ENCODE results near the gene KCMF1. TPM values are rescaled to one million over a fixed set of nuclear protein-coding genes. Genes with fewer than 3 reads are reported as not detected.

Gene KCMF1
- total and polyA plus RNA-seq, 10 of the 15 experiments (the other 5 are each of a cell fraction or from before 2014, with no cell fraction given) = 8.4 to 124 (median 43.0) TPM

DNA sequence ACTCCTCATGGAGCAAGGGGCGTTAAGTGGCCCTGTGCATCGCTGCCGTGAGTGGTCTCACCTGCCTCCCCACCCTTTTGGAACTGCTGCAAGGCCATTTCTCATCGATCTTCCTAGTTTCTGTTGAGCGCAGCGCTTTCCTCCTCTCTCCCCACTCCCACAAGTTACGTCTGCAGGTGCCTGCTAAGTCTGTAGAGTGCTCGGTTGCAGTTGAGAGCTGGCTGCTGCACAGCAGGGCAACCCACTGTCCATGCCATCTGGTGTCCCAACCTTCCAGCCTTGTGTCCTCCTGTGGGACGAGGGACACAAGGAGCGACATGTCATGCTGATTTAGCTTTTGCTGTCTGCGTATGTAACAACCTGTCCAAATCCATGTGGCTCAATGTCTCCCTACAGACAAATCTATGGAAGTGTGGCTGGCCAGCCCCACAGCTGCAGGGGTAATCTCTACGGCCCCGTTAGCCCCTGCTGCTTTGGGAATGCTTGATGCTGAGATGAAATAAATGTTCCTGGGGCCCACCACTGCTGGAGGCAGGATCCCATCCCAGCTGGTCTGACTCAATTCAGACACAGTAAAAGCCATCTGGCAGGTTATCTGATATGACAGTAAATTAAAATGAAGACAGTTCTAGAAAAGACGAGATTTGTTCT lies 94.1 kb downstream of the KCMF1 start:
- in situ Hi-C loops (cut with MboI) (loop anchor here (5.0 kb wide), 1 partner anchor 222 kb away; no protein-coding TSS in a partner anchor), intact Hi-C loops (cut with micrococcal nuclease; ENCODE audit: unreplicated experiment) (loop anchor here (5.0 kb wide), 1 partner anchor 152 kb away; no protein-coding TSS in a partner anchor)
- ChIA-PET POLR2A (no interaction called here), RAD21 (ENCODE audit: unreplicated experiment) (interaction anchor here (2.5 kb wide), 1 partner anchor 233 kb away, joined by 14 read pairs; no protein-coding TSS in a partner anchor), CTCF (interaction anchor here (0.6 to 3.5 kb wide), 5 partner anchors 10 to 235 kb away, joined by 4 to 13 read pairs (median 12); no protein-coding TSS in a partner anchor), SMC1A (ENCODE audit: uncharacterized antibody, unreplicated experiment) (no interaction called here)
- Histone ChIP-seq H3K4me1 (ENCODE audit: control insufficient read depth, insufficient read depth, low read length) (no peaks in the 10 kb centered on the region), H2AFZ (ENCODE audit: control insufficient read depth, low read depth, low read length) (no peak overlapping the region), H3K27ac (ENCODE audit: control insufficient read depth, insufficient read depth) (no peak overlapping the region), H3K36me3 (ENCODE audit: control insufficient read depth in 2 of 2, insufficient read depth in 2 of 2, low read length in 1 of 2) (no peaks in the 10 kb centered on the region), H3K9ac (ENCODE audit: control insufficient read depth, insufficient read depth, low read length) (no peak overlapping the region), H3K27me3 (replicated peaks in 1 of 2; ENCODE audit: control insufficient read depth in 2 of 2, insufficient read depth in 2 of 2, low read length in 1 of 2) (no peaks in the 10 kb centered on the region; a peak in 1 of 4 replicates), H3K9me3 (replicated peaks; ENCODE audit: control insufficient read depth, insufficient read depth, low read length) (no peaks in the 10 kb centered on the region), H3K4me2 (ENCODE audit: control insufficient read depth, insufficient read depth) (no peak overlapping the region), H3K4me3 (no peak overlapping the region), H3K79me2 (ENCODE audit: control insufficient read depth, insufficient read depth, low read length) (no peaks in the 10 kb centered on the region), H4K20me1 (ENCODE audit: control insufficient read depth, insufficient read depth) (no peaks in the 10 kb centered on the region)
- WGBS (ENCODE audit: insufficient coverage, insufficient replicate concordance, low lambda C conversion rate, missing lambda C conversion rate) = 58% methylated on average over 14 of the region's 14 CpGs
- no TSS peak for BruUV-seq (replicated peaks)
- ATAC-seq (no peak), FAIRE-seq (no peak), DNase-seq (ENCODE audit: low read depth, low spot score) (no peak)
- TF ChIP-seq NR2F1 (conservative IDR thresholded peaks at IDR 0.05) (no peak), CREM (IDR thresholded peaks at IDR 0.05; ENCODE audit: low read depth) (no peak), PAX5 (IDR thresholded peaks at IDR 0.05; ENCODE audit: borderline replicate concordance, low read depth, low read length) (no peak)

- H3K4me1 ChIP-seq (ENCODE audit: control insufficient read depth, insufficient read depth, low read length) = no peaks in the 10 kb centered on the region
- no peak for ATAC-seq
- no peaks in the 10 kb centered on the region for H4K20me1 ChIP-seq (ENCODE audit: control insufficient read depth, insufficient read depth)
- intact Hi-C loops (cut with micrococcal nuclease; ENCODE audit: unreplicated experiment) (loop anchor here (2.0 to 5.0 kb wide), 2 partner anchors 151 to 219 kb away; no protein-coding TSS in a partner anchor), in situ Hi-C loops (cut with MboI) (loop anchor here (5.0 kb wide), 1 partner anchor 221 kb away; no protein-coding TSS in a partner anchor)
- no peaks in the 10 kb centered on the region for H3K9me3 ChIP-seq (replicated peaks; ENCODE audit: control insufficient read depth, insufficient read depth, low read length)
- CTCF ChIA-PET = interaction anchor here (0.6 to 3.5 kb wide), 16 partner anchors 11 to 234 kb away, joined by 3 to 21 read pairs (median 6); no protein-coding TSS in a partner anchor
- POLR2A ChIA-PET = interaction anchor here (0.6 kb wide), 1 partner anchor 222 kb away, joined by 3 read pairs; no protein-coding TSS in a partner anchor
- no peak overlapping the region for H3K4me2 ChIP-seq (ENCODE audit: control insufficient read depth, insufficient read depth)
- WGBS (ENCODE audit: insufficient coverage, insufficient replicate concordance, low lambda C conversion rate, missing lambda C conversion rate) = 35% methylated on average over 11 of the region's 11 CpGs
- H3K27ac ChIP-seq (ENCODE audit: control insufficient read depth, insufficient read depth) = no peak overlapping the region
- no peaks in the 10 kb centered on the region for H3K79me2 ChIP-seq (ENCODE audit: control insufficient read depth, insufficient read depth, low read length)
- H3K4me3 ChIP-seq = no peak overlapping the region
- DNase-seq (ENCODE audit: low read depth, low spot score) = no peak
- H3K27me3 ChIP-seq (replicated peaks in 1 of 2; ENCODE audit: control insufficient read depth in 2 of 2, insufficient read depth in 2 of 2, low read length in 1 of 2) = no peaks in the 10 kb centered on the region; a peak in 1 of 4 replicates
- H3K36me3 ChIP-seq (ENCODE audit: control insufficient read depth in 2 of 2, insufficient read depth in 2 of 2, low read length in 1 of 2) = no peaks in the 10 kb centered on the region
- no peak overlapping the region for H2AFZ ChIP-seq (ENCODE audit: control insufficient read depth, low read depth, low read length)
- SMC1A ChIA-PET (ENCODE audit: uncharacterized antibody, unreplicated experiment) = interaction anchor here (0.6 to 1.9 kb wide), 6 partner anchors 9 to 234 kb away, joined by 3 to 6 read pairs (median 4); no protein-coding TSS in a partner anchor
- H3K9ac ChIP-seq (ENCODE audit: control insufficient read depth, insufficient read depth, low read length) = no peak overlapping the region
- no TSS peak for BruUV-seq (replicated peaks)
- RAD21 ChIA-PET (ENCODE audit: unreplicated experiment) = interaction anchor here (0.8 to 2.5 kb wide), 5 partner anchors 127 to 234 kb away, joined by 3 to 14 read pairs (median 4); no protein-coding TSS in a partner anchor
- FAIRE-seq = no peak
- TF ChIP-seq TCF3 (IDR thresholded peaks at IDR 0.05; ENCODE audit: borderline replicate concordance, insufficient read depth, low read depth, low read length) (no peak), RCOR1 (conservative IDR thresholded peaks at IDR 0.05; ENCODE audit: low read depth, low read length) (no peak), ZBED1 (IDR thresholded peaks at IDR 0.05; ENCODE audit: borderline replicate concordance) (no peak), IRF4 (IDR thresholded peaks at IDR 0.05; ENCODE audit: low read depth, low read length) (no peak), SUPT20H (IDR thresholded peaks at IDR 0.05; ENCODE audit: borderline replicate concordance, control insufficient read depth, low read depth, low read length) (no peak), EZH2 (IDR thresholded peaks at IDR 0.05; ENCODE audit: borderline replicate concordance, control insufficient read depth, low read depth, low read length) (no peak), DPF2 (IDR thresholded peaks at IDR 0.05) (no peak)
- TF ChIP-seq, protein P1, sequence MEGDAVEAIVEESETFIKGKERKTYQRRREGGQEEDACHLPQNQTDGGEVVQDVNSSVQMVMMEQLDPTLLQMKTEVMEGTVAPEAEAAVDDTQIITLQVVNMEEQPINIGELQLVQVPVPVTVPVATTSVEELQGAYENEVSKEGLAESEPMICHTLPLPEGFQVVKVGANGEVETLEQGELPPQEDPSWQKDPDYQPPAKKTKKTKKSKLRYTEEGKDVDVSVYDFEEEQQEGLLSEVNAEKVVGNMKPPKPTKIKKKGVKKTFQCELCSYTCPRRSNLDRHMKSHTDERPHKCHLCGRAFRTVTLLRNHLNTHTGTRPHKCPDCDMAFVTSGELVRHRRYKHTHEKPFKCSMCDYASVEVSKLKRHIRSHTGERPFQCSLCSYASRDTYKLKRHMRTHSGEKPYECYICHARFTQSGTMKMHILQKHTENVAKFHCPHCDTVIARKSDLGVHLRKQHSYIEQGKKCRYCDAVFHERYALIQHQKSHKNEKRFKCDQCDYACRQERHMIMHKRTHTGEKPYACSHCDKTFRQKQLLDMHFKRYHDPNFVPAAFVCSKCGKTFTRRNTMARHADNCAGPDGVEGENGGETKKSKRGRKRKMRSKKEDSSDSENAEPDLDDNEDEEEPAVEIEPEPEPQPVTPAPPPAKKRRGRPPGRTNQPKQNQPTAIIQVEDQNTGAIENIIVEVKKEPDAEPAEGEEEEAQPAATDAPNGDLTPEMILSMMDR (IDR thresholded peaks at IDR 0.05 in 2 of 3, conservative IDR thresholded peaks at IDR 0.05 in 1 of 3; ENCODE audit: control insufficient read depth in 2 of 3, extremely low read depth in 1 of 3, insufficient read depth in 1 of 3, low read depth in 3 of 3, low read length in 3 of 3) = no peak
- TF ChIP-seq, protein P2, sequence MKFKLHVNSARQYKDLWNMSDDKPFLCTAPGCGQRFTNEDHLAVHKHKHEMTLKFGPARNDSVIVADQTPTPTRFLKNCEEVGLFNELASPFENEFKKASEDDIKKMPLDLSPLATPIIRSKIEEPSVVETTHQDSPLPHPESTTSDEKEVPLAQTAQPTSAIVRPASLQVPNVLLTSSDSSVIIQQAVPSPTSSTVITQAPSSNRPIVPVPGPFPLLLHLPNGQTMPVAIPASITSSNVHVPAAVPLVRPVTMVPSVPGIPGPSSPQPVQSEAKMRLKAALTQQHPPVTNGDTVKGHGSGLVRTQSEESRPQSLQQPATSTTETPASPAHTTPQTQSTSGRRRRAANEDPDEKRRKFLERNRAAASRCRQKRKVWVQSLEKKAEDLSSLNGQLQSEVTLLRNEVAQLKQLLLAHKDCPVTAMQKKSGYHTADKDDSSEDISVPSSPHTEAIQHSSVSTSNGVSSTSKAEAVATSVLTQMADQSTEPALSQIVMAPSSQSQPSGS (IDR thresholded peaks at IDR 0.05; ENCODE audit: low read length) = no peak
Measured at GRCh38 chr2:85066006-85066740, 95.2 kb downstream of the KCMF1 start.
